MM.1S (cell line): ENCODE results near the gene RPP21.

Experiments
- EZH2 ChIP-seq: fragments of 300-600 bp; sonication (generic); optimal IDR thresholded peaks from 2 replicates; pipeline ENCODE3; 2017; ENCODE audit warnings: low read depth, mild to moderate bottlenecking, antibody characterized with exemption, low read length, mixed read lengths
- TF ChIP-seq, protein P1 (sequence below): fragments of 300-600 bp; sonication (generic); IDR thresholded peaks from 2 replicates; pipeline ENCODE4 v1.5.1; 2016; ENCODE audit warnings: antibody characterized with exemption, low read length, mixed read lengths

- TF ChIP-seq, protein P1, sequence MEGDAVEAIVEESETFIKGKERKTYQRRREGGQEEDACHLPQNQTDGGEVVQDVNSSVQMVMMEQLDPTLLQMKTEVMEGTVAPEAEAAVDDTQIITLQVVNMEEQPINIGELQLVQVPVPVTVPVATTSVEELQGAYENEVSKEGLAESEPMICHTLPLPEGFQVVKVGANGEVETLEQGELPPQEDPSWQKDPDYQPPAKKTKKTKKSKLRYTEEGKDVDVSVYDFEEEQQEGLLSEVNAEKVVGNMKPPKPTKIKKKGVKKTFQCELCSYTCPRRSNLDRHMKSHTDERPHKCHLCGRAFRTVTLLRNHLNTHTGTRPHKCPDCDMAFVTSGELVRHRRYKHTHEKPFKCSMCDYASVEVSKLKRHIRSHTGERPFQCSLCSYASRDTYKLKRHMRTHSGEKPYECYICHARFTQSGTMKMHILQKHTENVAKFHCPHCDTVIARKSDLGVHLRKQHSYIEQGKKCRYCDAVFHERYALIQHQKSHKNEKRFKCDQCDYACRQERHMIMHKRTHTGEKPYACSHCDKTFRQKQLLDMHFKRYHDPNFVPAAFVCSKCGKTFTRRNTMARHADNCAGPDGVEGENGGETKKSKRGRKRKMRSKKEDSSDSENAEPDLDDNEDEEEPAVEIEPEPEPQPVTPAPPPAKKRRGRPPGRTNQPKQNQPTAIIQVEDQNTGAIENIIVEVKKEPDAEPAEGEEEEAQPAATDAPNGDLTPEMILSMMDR, result no peak
- TF ChIP-seq EZH2, result no peak
These were observed 4.0 kb downstream of the RPP21 start for GRCh38 chr6:30348957-30349356.
